Stimulated activated CD4-positive, alpha-beta T cell treated with anti-CD3 and anti-CD28 coated beads, TNF-alpha, amount 100 ng/mL, for 24 hours (primary cell): ENCODE data around the gene PPM1B.
"Not testable (repeated sequence)": the region's sequence is repeated elsewhere in the genome, so short reads cannot be mapped to it uniquely, and the experiment has no call there.

ENCODE experiments used
- DNase-seq, 3 experiments: peaks; one replicate each; pipeline ENCODE4 v3.0.0-alpha.2; 2020; ENCODE audit warnings: low read depth in 3 of 3

Gene PPM1B

DNA sequence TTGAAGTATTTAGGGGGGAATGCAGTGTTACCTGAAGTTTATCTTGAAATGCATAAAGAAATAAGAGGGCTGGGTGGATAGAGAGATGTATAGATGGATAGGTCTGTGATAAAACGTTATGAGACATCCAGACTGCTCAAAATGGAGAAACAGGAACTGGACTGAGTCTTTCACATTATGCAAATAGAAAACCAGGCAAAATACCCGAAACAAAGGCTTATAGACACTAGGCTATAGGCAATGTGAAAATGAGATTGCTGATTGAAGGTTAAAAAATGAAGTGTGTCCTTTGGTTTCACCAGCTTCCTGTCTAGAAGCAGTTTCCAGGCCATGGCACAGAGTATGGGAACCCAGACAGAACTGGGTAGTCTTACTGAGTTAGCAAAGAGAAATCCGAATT is 81.7 kb downstream of the PPM1B start:
- DNase-seq: no peak

DNA sequence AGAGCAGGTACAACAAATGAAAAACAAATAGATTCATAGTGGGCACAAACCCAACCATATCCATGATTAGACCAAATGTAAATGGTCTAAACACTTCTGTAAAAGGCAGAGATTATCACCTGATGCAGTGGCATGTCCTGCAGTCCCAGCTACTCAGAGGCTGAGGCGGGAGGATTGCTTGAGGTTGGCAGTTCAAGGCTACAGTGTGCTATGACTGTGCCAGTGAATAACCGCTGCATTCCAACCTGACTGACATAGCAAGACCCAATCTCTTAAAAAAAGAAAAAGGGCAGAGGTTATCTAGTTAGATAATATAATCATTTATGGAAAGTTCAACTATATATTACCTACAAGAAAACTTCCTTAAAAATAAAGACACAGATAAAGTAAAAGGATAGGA is 85.3 kb downstream of the PPM1B start:
- DNase-seq: no peak

DNA sequence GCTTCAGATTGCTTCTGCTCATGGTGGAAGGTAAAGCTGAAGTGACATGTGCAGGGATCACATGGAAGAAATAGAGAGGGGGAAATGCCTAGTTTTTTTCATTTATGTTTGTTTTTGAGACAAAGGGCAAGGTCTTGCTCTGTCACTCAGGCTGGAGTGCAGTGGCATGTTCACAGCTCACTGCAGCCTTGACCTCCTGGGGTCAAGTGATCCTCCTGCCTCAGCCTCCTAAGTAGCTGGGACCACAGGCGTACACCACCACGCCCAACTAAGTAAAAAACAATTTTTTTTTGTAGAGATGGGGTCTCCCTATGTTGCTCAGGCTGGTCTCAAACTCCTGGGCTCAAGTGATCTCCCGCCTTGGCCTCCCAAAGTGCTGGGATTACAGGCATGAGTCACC is 87.0 kb downstream of the PPM1B start:
- DNase-seq: not testable (repeated sequence)

DNA sequence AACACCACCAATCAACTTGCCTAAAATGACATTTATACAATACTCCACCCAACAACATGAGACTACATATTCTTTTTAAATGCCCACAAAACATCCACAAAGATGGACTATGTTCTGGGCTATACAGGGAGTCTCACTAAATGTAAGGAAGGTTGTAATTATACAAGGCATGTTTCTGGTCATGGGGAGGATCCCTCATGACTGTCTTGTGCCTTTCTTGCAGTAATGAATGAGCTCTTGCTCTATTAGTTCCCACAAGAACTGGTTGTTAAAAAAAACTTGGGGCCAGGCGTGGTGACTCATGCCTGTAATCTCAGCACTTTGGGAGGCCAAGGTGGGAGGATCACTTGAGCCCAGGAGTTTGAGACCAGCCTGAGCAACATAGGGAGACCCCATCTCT is 89.1 kb downstream of the PPM1B start:
- DNase-seq: not testable (repeated sequence)

DNA sequence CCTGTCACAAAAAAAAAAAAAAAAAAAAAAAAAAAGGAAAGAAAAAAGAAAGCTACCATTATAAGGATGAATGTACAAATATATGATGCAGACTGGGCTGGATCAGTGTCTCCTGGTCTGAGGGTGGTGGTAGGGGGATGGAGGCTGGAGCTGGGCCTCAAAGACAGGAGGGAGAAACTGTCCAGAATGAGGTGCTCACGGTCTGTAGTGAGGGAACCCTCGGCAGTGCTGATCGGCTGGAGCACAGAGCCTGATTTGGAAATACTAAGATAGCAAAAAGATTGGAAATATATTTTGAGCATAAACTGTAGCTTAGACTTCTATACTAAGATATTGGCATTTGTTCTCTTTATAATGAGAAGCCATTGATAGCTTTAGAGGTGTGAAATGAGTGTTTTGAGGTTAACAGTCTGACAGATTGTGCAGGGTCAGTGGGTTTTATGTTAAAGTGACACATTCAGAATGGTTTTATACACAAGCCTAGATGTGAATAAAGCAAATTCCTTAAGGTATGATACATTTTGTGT is 98.7 kb downstream of the PPM1B start:
- DNase-seq: no peak

GRCh38 chr2:44267796-44268648 is 99.3 kb downstream of the PPM1B start:
- DNase-seq: no peak

GRCh38 chr2:44269831-44270230 is 101.2 kb downstream of the PPM1B start:
- DNase-seq: no peak

DNA sequence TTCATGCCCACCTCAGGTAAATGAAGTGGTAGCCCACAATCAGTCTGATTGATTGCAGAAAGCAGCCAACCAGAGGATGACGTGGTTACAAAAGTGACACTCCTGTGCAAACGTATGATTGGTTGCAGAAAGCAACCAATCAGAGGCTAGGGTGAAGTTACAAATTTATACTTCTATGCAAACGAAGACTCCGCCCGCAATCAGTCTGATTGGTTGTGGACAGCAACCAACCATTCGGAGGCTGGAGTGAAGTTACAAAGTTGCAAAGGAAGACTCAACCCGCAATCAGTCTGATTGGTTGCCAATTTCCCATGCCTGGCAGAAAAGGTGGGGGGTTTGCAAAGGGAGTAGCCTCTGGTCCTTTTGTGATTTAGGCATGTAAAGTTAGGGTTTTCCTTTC is 102.6 kb downstream of the PPM1B start:
- DNase-seq: no peak

- DNase-seq: no peak
Measured at GRCh38 chr2:44273076-44273475, 104.4 kb downstream of the PPM1B start.

GRCh38 chr2:44273596-44273995 is 104.9 kb downstream of the PPM1B start:
- DNase-seq: no peak

DNA sequence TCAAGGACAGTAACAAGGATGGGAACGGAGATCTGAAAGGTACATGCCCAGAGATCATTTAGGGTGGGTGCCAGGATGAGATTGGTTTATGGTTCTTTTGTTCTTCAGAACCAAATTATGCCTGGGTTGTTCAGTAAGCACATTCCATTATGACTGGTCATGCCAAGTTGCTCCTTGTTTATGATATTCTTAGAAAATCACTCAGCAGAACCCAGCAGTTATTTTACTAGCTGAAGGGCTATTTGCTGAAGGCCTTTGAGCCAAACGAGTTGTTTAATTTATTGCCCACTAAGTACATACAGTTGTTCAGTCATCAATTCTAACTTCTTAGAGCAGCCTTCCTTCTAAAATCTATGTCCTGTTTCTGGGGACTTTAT is 107.2 kb downstream of the PPM1B start:
- no peak for DNase-seq

- no peak for DNase-seq
Measured at GRCh38 chr2:44277541-44277940, 108.9 kb downstream of the PPM1B start.

GRCh38 chr2:44280869-44281268 is 112.2 kb downstream of the PPM1B start:
- DNase-seq: no peak
